OCI-LY1 (cell line): ENCODE measurements around the gene PPP5C.

Source experiments
- EZH2 ChIP-seq: fragments of 200-600 bp; sonication (generic), shearing (Covaris generic); IDR thresholded peaks from 2 replicates; pipeline ENCODE4 v1.8.0; 2017; ENCODE audit warnings: borderline replicate concordance, mixed run types, mild to moderate bottlenecking, antibody characterized with exemption, low read length, moderate library complexity, mixed read lengths
- TF ChIP-seq, protein P1 (sequence below): fragments of 200-600 bp; sonication (generic), shearing (Covaris generic); IDR thresholded peaks from 2 replicates; pipeline ENCODE4 v1.5.1; 2017; ENCODE audit warnings: mild to moderate bottlenecking, antibody characterized with exemption, low read length, moderate library complexity, mixed read lengths

GRCh38 chr19:46431824-46432223, 84.9 kb downstream of the PPP5C start:
- TF ChIP-seq, protein P1, sequence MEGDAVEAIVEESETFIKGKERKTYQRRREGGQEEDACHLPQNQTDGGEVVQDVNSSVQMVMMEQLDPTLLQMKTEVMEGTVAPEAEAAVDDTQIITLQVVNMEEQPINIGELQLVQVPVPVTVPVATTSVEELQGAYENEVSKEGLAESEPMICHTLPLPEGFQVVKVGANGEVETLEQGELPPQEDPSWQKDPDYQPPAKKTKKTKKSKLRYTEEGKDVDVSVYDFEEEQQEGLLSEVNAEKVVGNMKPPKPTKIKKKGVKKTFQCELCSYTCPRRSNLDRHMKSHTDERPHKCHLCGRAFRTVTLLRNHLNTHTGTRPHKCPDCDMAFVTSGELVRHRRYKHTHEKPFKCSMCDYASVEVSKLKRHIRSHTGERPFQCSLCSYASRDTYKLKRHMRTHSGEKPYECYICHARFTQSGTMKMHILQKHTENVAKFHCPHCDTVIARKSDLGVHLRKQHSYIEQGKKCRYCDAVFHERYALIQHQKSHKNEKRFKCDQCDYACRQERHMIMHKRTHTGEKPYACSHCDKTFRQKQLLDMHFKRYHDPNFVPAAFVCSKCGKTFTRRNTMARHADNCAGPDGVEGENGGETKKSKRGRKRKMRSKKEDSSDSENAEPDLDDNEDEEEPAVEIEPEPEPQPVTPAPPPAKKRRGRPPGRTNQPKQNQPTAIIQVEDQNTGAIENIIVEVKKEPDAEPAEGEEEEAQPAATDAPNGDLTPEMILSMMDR = no peak; the same call in 1 of the 2 replicates
- no peak for TF ChIP-seq EZH2
